Measurements from ENCODE around the gene EXOSC7.
A peak's percentile ranks its signal among the peaks of the same experiment; 100 is the strongest.

Gene EXOSC7

GRCh38 chr3:45007091-45007490 lies 31.0 kb downstream of the EXOSC7 start:
- no peaks in the 10 kb centered on the region for H3K4me1 ChIP-seq
- no peak overlapping the region for H3K4me3 ChIP-seq (ENCODE audit: low read depth, low read length)
- no peaks in the 10 kb centered on the region for H3K36me3 ChIP-seq
- no peak for DNase-seq
- no peaks in the 10 kb centered on the region for H3K9me3 ChIP-seq
- H3K27me3 ChIP-seq, result no peaks in the 10 kb centered on the region
- TF ChIP-seq CTCF (IDR thresholded peaks at IDR 0.05; ENCODE audit: low read depth, low read length), result no peak

GRCh38 chr3:45008117-45008516 lies 32.1 kb downstream of the EXOSC7 start:
- TF ChIP-seq CTCF (IDR thresholded peaks at IDR 0.05; ENCODE audit: low read depth, low read length), result no peak
- H3K27me3 ChIP-seq, result no peaks in the 10 kb centered on the region
- H3K4me3 ChIP-seq (ENCODE audit: low read depth, low read length), result no peak overlapping the region
- H3K36me3 ChIP-seq, result peaks cover 1% of the 10 kb centered on the region; the same call in 1 of the 2 replicates
- DNase-seq, result no peak
- H3K4me1 ChIP-seq, result no peaks in the 10 kb centered on the region
- no peaks in the 10 kb centered on the region for H3K9me3 ChIP-seq

- Histone ChIP-seq H3K4me1 (no peaks in the 10 kb centered on the region), H3K4me3 (ENCODE audit: low read depth, low read length) (no peak overlapping the region), H3K9me3 (no peaks in the 10 kb centered on the region), H3K36me3 (peaks cover 3% of the 10 kb centered on the region; the same call in 1 of the 2 replicates), H3K27me3 (no peaks in the 10 kb centered on the region)
- DNase-seq, result no peak
- TF ChIP-seq CTCF (IDR thresholded peaks at IDR 0.05; ENCODE audit: low read depth, low read length), result no peak
These were observed 33.8 kb downstream of the EXOSC7 start for GRCh38 chr3:45009868-45010267.

- H3K36me3 ChIP-seq, result peaks cover 3% of the 10 kb centered on the region; the same call in 1 of the 2 replicates
These were observed 34.8 kb downstream of the EXOSC7 start for GRCh38 chr3:45010811-45011333.

GRCh38 chr3:45011756-45012508 lies 35.9 kb downstream of the EXOSC7 start:
- peak; percentile 14 for DNase-seq
- H3K4me3 ChIP-seq (ENCODE audit: low read depth, low read length), result no peak overlapping the region

More at GRCh38 chr3:45010811-45011333, 34.8 kb downstream of the EXOSC7 start:
- TF ChIP-seq CTCF (IDR thresholded peaks at IDR 0.05; ENCODE audit: low read depth, low read length), result no peak
- no peak for DNase-seq
- Histone ChIP-seq H3K4me3 (ENCODE audit: low read depth, low read length) (no peak overlapping the region), H3K4me1 (no peaks in the 10 kb centered on the region), H3K27me3 (no peaks in the 10 kb centered on the region), H3K9me3 (no peaks in the 10 kb centered on the region)

More at GRCh38 chr3:45011756-45012508, 35.9 kb downstream of the EXOSC7 start:
- Histone ChIP-seq H3K36me3 (peaks cover 3% of the 10 kb centered on the region; the same call in 1 of the 2 replicates), H3K27me3 (no peaks in the 10 kb centered on the region), H3K4me1 (no peaks in the 10 kb centered on the region), H3K9me3 (no peaks in the 10 kb centered on the region)
- TF ChIP-seq CTCF (IDR thresholded peaks at IDR 0.05; ENCODE audit: low read depth, low read length), result no peak
